HCT116 (cell line): ENCODE data around the gene MOV10L1. TPM values are rescaled to one million over a fixed set of nuclear protein-coding genes. Genes with fewer than 3 reads are reported as not detected.
A peak's percentile ranks its signal among the peaks of the same experiment; 100 is the strongest.

ENCODE experiments used
- ATAC-seq: fragments of 200-7000 bp; cut with Tn5 transposase; 2 replicates; pipeline ENCODE4 v1.9.1; 2020; ENCODE audit warnings: mild to moderate bottlenecking, moderate library complexity
- BruUV-seq: library from RNA; stranded (reverse); fragments of 400-500 nt; replicated peaks from 2 replicates; lab custom pipeline; 2021; lab: Mats Ljungman, UMichigan
- CTCF ChIA-PET: fragments of 300-600 bp; sonication (Branson Sonifier 250); formaldehyde crosslinking; loops from one replicate; lab custom pipeline; 2021; ENCODE audit warnings: antibody characterized with exemption; lab: Charles Lee
- POLR2A ChIA-PET: fragments of 300-600, 350-600 bp; sonication (Branson Sonifier 250); formaldehyde crosslinking; loops from one replicate; lab custom pipeline; 2021; ENCODE audit warnings: antibody characterized with exemption; lab: Charles Lee
- RAD21 ChIA-PET, 2 experiments: fragments of 300-600 bp; sonication (Branson Sonifier 250); formaldehyde crosslinking; loops; one replicate each; lab custom pipeline; 2023; ENCODE audit warnings: low total read pairs in 2 of 2; ENCODE audit not compliant: uncharacterized antibody in 2 of 2, unreplicated experiment in 2 of 2, low non-redundant PET in 1 of 2; lab: Charles Lee
- DNase-seq: peaks from one replicate; pipeline ENCODE4 v3.0.0-alpha.2; 2010; ENCODE audit warnings: low read depth, low spot score
- H2AFZ ChIP-seq: fragments of 200-600 bp; shearing (Covaris generic), sonication (generic); 2 replicates; pipeline ENCODE4 v1.6.1; 2017; ENCODE audit warnings: low read depth, mixed run types, mixed read lengths, antibody characterized with exemption, low read length; ENCODE audit not compliant: poor library complexity, severe bottlenecking
- H3K27ac ChIP-seq: 2 replicates; pipeline ENCODE4 v1.5.1; 2012; ENCODE audit warnings: low read depth, low read length
- H3K27me3 ChIP-seq: fragments of 200-600 bp; sonication (generic); 2 replicates; pipeline ENCODE4 v1.6.1; 2016; ENCODE audit warnings: mixed run types, low read length, mixed read lengths; ENCODE audit not compliant: insufficient read depth
- H3K36me3 ChIP-seq, 2 experiments: fragments of 200-500 bp in 1 of 2; fragments of 200-600 bp in 1 of 2; sonication (Bioruptor generic) in 1 of 2; sonication (generic) in 1 of 2; 2 replicates each; pipeline versions ENCODE4 v1.5.1 to v1.6.1; 2014 to 2016; ENCODE audit warnings: low read length in 2 of 2, inconsistent platforms in 1 of 2, mixed read lengths in 1 of 2, mixed run types in 1 of 2; ENCODE audit not compliant: insufficient read depth in 2 of 2, control insufficient read depth in 1 of 2
- H3K4me1 ChIP-seq, 2 experiments: fragments of 200-600 bp in 1 of 2; sonication (generic) in 1 of 2; 2 replicates each; pipeline versions ENCODE4 v1.5.1 to v1.6.1; 2012 to 2017; ENCODE audit warnings: low read length in 2 of 2, inconsistent platforms in 1 of 2, mild to moderate bottlenecking in 1 of 2, mixed read lengths in 1 of 2, mixed run types in 1 of 2, moderate library complexity in 1 of 2; ENCODE audit not compliant: insufficient read depth in 2 of 2, control insufficient read depth in 1 of 2
- H3K4me2 ChIP-seq: fragments of 200-600 bp; sonication (generic); 2 replicates; pipeline ENCODE4 v1.6.1; 2017; ENCODE audit warnings: mixed run types, low read length, mixed read lengths
- H3K4me3 ChIP-seq, 2 experiments: fragments of 200-600 bp in 1 of 2; sonication (generic) in 1 of 2; replicated peaks in 1 of 2; 2 replicates each; pipeline ENCODE4 v1.5.1; 2011 to 2016; ENCODE audit warnings: low read length in 2 of 2, control low read depth in 1 of 2, low read depth in 1 of 2, mild to moderate bottlenecking in 1 of 2, mixed read lengths in 1 of 2, mixed run types in 1 of 2
- H3K79me2 ChIP-seq: fragments of 200-600 bp; sonication (generic); 2 replicates; pipeline ENCODE4 v1.6.1; 2017; ENCODE audit warnings: mild to moderate bottlenecking, mixed run types, low read length, moderate library complexity, mixed read lengths; ENCODE audit not compliant: insufficient read depth
- H3K9ac ChIP-seq: fragments of 200-600 bp; sonication (generic); 2 replicates; pipeline ENCODE4 v1.6.1; 2016; ENCODE audit warnings: low read length, mixed read lengths
- H3K9me2 ChIP-seq: fragments of 200-600 bp; sonication (generic), shearing (Covaris generic); 2 replicates; pipeline ENCODE4 v1.6.1; 2017; ENCODE audit warnings: mixed run types, mild to moderate bottlenecking, moderate library complexity; ENCODE audit not compliant: insufficient read depth
- H3K9me3 ChIP-seq, 2 experiments: fragments of 200-500 bp in 1 of 2; fragments of 200-600 bp in 1 of 2; sonication (Bioruptor generic) in 1 of 2; sonication (generic) in 1 of 2; 2 replicates each; pipeline ENCODE4 v1.6.1; 2014 to 2017; ENCODE audit warnings: low read length in 2 of 2, mixed read lengths in 2 of 2, inconsistent platforms in 1 of 2, low read depth in 1 of 2, mild to moderate bottlenecking in 1 of 2, mixed run types in 1 of 2, moderate library complexity in 1 of 2; ENCODE audit not compliant: control insufficient read depth in 1 of 2, insufficient read depth in 1 of 2
- H4K20me1 ChIP-seq: fragments of 200-600 bp; sonication (generic), shearing (Covaris generic); 2 replicates; pipeline ENCODE4 v1.6.1; 2017; ENCODE audit warnings: mixed run types, mild to moderate bottlenecking, moderate library complexity; ENCODE audit not compliant: insufficient read depth
- CBX3 ChIP-seq: IDR thresholded peaks from 2 replicates; pipeline ENCODE4 v1.6.1; 2012; ENCODE audit warnings: low read depth
- ELF1 ChIP-seq: IDR thresholded peaks from 2 replicates; pipeline ENCODE4 v1.6.1; 2012; ENCODE audit warnings: low read depth, borderline replicate concordance
- EZH2phosphoT487 ChIP-seq: fragments of 200-600 bp; IDR thresholded peaks from 2 replicates; pipeline ENCODE4 v1.6.1; 2018; ENCODE audit warnings: antibody characterized with exemption, borderline replicate concordance
- FOSL1 ChIP-seq: IDR thresholded peaks from 2 replicates; pipeline ENCODE4 v1.6.1; 2012; ENCODE audit warnings: low read depth
- JUND ChIP-seq: IDR thresholded peaks from 2 replicates; pipeline ENCODE4 v1.6.1; 2012
- MAX ChIP-seq: IDR thresholded peaks from 2 replicates; pipeline ENCODE4 v1.6.1; 2012
- POLR2A ChIP-seq: IDR thresholded peaks from 2 replicates; pipeline ENCODE4 v1.7.0; 2011; ENCODE audit warnings: borderline replicate concordance; ENCODE audit not compliant: insufficient read depth, insufficient read length; ENCODE audit errors: extremely low read depth
- POLR2AphosphoS5 ChIP-seq: IDR thresholded peaks from 2 replicates; pipeline ENCODE4 v1.6.1; 2011; ENCODE audit warnings: mild to moderate bottlenecking, low read depth, low read length, moderate library complexity
- RAD21 ChIP-seq: IDR thresholded peaks from 2 replicates; pipeline ENCODE4 v1.6.1; 2012; ENCODE audit warnings: low read depth, mild to moderate bottlenecking
- SIN3A ChIP-seq: IDR thresholded peaks from 2 replicates; pipeline ENCODE4 v1.6.1; 2012; ENCODE audit warnings: low read depth
- SP1 ChIP-seq: IDR thresholded peaks from 2 replicates; pipeline ENCODE4 v1.6.1; 2012; ENCODE audit warnings: low read depth
- SRF ChIP-seq: IDR thresholded peaks from 2 replicates; pipeline ENCODE4 v1.6.1; 2012; ENCODE audit warnings: low read depth
- TCF7L2 ChIP-seq: IDR thresholded peaks from 2 replicates; pipeline ENCODE4 v1.7.0; 2011; ENCODE audit warnings: borderline replicate concordance, inconsistent platforms; ENCODE audit not compliant: insufficient read depth, insufficient read length; ENCODE audit errors: extremely low read depth
- ZFX ChIP-seq: fragments of 450-650 bp; IDR thresholded peaks from 2 replicates; pipeline ENCODE4 v1.6.1; 2017
- intact Hi-C: fragments of 100-400 bp; cut with micrococcal nuclease; formaldehyde crosslinking; loops from 2 replicates; pipeline ENCODE4 v1.10.0; 2022
- total RNA-seq: library from RNA; stranded (reverse); gene quantifications from one replicate; pipeline ENCODE4 v1.2.1, GENCODE V29; 2021; ENCODE audit not compliant: unreplicated experiment
- TF ChIP-seq, protein P1 (sequence below), 3 experiments: fragments of 200-600 bp in 1 of 3; sonication (generic) in 1 of 3; IDR thresholded peaks in 2 of 3; conservative IDR thresholded peaks in 1 of 3; 2 replicates each; pipeline ENCODE4 v1.5.1; 2012 to 2017; ENCODE audit warnings: low read depth in 2 of 3, low read length in 2 of 3, antibody characterized with exemption in 1 of 3, borderline replicate concordance in 1 of 3, control low read depth in 1 of 3, mild to moderate bottlenecking in 1 of 3, mixed read lengths in 1 of 3, mixed run types in 1 of 3, moderate library complexity in 1 of 3; ENCODE audit not compliant: insufficient read depth in 1 of 3
- TF ChIP-seq, protein P2 (sequence below): IDR thresholded peaks from 2 replicates; pipeline ENCODE4 v1.6.1; 2012; ENCODE audit warnings: low read depth
- TF ChIP-seq, protein P3 (sequence below): IDR thresholded peaks from 2 replicates; pipeline ENCODE4 v1.6.1; 2012
- TF ChIP-seq, protein P4 (sequence below): IDR thresholded peaks from 2 replicates; pipeline ENCODE4 v1.6.1; 2011; ENCODE audit warnings: mild to moderate bottlenecking, low read length, moderate library complexity; ENCODE audit not compliant: insufficient replicate concordance; ENCODE audit errors: extremely low read depth

MOV10L1 gene
- total RNA-seq, 1 experiment from 2014 or later: not detected

- peak overlapping the region; percentile 79 for H3K9ac ChIP-seq
- peaks cover 24 to 46% of the 10 kb centered on the region in 2 experiments for H3K4me1 ChIP-seq
- H4K20me1 ChIP-seq: peaks cover 6% of the 10 kb centered on the region; the same call in 1 of the 2 replicates
- ChIA-PET POLR2A (interaction anchor here (1.4 kb wide), 1 partner anchor 41 kb away, joined by 3 read pairs; no protein-coding TSS in a partner anchor), CTCF (interaction anchor here (1.3 kb wide), 1 partner anchor 9 kb away, joined by 4 read pairs; no protein-coding TSS in a partner anchor), RAD21 (no interaction called here)
- H3K9me3 ChIP-seq: no peaks in the 10 kb centered on the region
- TF ChIP-seq CBX3 (no peak), FOSL1 (no peak), SIN3A (no peak; the same call in 1 of the 2 replicates), POLR2AphosphoS5 (no peak), POLR2A (no peak), TCF7L2 (no peak), EZH2phosphoT487 (no peak), MAX (no peak), ELF1 (no peak), SP1 (no peak), JUND (no peak), ZFX (no peak), SRF (no peak), RAD21 (no peak)
- TF ChIP-seq, protein P1, sequence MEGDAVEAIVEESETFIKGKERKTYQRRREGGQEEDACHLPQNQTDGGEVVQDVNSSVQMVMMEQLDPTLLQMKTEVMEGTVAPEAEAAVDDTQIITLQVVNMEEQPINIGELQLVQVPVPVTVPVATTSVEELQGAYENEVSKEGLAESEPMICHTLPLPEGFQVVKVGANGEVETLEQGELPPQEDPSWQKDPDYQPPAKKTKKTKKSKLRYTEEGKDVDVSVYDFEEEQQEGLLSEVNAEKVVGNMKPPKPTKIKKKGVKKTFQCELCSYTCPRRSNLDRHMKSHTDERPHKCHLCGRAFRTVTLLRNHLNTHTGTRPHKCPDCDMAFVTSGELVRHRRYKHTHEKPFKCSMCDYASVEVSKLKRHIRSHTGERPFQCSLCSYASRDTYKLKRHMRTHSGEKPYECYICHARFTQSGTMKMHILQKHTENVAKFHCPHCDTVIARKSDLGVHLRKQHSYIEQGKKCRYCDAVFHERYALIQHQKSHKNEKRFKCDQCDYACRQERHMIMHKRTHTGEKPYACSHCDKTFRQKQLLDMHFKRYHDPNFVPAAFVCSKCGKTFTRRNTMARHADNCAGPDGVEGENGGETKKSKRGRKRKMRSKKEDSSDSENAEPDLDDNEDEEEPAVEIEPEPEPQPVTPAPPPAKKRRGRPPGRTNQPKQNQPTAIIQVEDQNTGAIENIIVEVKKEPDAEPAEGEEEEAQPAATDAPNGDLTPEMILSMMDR (IDR thresholded peaks at IDR 0.05 in 2 of 3, conservative IDR thresholded peaks at IDR 0.05 in 1 of 3; ENCODE audit: borderline replicate concordance in 1 of 3, insufficient read depth in 1 of 3, low read depth in 2 of 3, low read length in 2 of 3): no peak
- TF ChIP-seq, protein P2, sequence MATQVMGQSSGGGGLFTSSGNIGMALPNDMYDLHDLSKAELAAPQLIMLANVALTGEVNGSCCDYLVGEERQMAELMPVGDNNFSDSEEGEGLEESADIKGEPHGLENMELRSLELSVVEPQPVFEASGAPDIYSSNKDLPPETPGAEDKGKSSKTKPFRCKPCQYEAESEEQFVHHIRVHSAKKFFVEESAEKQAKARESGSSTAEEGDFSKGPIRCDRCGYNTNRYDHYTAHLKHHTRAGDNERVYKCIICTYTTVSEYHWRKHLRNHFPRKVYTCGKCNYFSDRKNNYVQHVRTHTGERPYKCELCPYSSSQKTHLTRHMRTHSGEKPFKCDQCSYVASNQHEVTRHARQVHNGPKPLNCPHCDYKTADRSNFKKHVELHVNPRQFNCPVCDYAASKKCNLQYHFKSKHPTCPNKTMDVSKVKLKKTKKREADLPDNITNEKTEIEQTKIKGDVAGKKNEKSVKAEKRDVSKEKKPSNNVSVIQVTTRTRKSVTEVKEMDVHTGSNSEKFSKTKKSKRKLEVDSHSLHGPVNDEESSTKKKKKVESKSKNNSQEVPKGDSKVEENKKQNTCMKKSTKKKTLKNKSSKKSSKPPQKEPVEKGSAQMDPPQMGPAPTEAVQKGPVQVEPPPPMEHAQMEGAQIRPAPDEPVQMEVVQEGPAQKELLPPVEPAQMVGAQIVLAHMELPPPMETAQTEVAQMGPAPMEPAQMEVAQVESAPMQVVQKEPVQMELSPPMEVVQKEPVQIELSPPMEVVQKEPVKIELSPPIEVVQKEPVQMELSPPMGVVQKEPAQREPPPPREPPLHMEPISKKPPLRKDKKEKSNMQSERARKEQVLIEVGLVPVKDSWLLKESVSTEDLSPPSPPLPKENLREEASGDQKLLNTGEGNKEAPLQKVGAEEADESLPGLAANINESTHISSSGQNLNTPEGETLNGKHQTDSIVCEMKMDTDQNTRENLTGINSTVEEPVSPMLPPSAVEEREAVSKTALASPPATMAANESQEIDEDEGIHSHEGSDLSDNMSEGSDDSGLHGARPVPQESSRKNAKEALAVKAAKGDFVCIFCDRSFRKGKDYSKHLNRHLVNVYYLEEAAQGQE: no peak
- TF ChIP-seq, protein P3, sequence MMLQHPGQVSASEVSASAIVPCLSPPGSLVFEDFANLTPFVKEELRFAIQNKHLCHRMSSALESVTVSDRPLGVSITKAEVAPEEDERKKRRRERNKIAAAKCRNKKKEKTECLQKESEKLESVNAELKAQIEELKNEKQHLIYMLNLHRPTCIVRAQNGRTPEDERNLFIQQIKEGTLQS: no peak
- TF ChIP-seq, protein P4, sequence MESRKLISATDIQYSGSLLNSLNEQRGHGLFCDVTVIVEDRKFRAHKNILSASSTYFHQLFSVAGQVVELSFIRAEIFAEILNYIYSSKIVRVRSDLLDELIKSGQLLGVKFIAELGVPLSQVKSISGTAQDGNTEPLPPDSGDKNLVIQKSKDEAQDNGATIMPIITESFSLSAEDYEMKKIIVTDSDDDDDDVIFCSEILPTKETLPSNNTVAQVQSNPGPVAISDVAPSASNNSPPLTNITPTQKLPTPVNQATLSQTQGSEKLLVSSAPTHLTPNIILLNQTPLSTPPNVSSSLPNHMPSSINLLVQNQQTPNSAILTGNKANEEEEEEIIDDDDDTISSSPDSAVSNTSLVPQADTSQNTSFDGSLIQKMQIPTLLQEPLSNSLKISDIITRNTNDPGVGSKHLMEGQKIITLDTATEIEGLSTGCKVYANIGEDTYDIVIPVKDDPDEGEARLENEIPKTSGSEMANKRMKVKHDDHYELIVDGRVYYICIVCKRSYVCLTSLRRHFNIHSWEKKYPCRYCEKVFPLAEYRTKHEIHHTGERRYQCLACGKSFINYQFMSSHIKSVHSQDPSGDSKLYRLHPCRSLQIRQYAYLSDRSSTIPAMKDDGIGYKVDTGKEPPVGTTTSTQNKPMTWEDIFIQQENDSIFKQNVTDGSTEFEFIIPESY: no peak
- no peak overlapping the region for H2AFZ ChIP-seq
- peak overlapping the region; percentile 57 to 66 for H3K4me3 ChIP-seq
- no TSS peak for BruUV-seq
- ATAC-seq (peak; percentile 20), DNase-seq (no peak)
- peaks cover 84% of the 10 kb centered on the region for H3K79me2 ChIP-seq
- H3K27ac ChIP-seq: peak overlapping the region; percentile 75
- peaks cover 2 to 11% of the 10 kb centered on the region in 2 experiments; a peak in 2 of 4 replicates for H3K36me3 ChIP-seq
- peak overlapping the region; percentile 92 for H3K4me2 ChIP-seq
- H3K27me3 ChIP-seq: no peaks in the 10 kb centered on the region
- intact Hi-C loops: no loop called here
- H3K9me2 ChIP-seq: no peaks in the 10 kb centered on the region
Measured at GRCh38 chr22:50189849-50190181, 100.0 kb downstream of the MOV10L1 start.
